ENCODE results near the gene C2orf68. TPM values are rescaled to one million over a fixed set of nuclear protein-coding genes. Genes with fewer than 3 reads are reported as not detected.

C2orf68 gene
- total and polyA plus RNA-seq, 2 of the 13 experiments (the other 11 are each of a cell fraction or from before 2014, with no cell fraction given), result 47.1 to 77.4 TPM

DNA sequence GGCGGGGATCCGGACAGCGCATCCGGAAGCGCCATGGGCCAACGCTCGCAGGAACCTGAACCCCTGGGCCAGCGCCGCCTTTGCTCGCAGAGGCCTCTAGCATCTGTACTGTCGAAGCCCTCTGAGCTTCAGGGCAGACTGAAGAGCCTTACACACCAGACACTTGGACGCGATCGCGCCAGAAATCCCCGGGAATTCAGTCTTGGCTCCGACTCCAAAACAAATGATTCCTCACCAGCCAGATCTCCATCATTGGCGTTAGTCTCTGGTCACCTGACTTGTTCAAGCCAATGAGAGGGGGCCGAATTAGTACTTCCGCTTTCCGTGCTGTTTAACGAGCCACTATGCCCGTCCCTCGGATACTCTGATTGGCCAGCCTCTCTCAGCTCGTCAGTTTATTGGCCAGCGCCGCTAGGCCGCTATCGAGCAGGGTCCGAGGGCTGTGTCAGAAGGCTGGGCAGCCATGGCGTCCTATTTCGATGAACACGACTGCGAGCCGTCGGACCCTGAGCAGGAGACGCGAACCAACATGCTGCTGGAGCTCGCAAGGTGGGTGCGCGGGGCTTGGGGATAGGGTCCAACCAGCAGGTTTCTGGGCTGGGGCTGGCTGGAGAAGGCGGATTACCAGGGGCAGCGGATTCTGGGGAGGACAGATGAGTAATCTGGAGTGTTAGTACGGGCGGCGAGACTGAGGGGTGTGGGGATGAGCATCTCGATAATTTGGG, 16.4 kb downstream of the C2orf68 start, which contains the start of gene RNF181 (continued):
- TF ChIP-seq TBL1XR1 (IDR thresholded peaks at IDR 0.05; ENCODE audit: borderline replicate concordance, low read length, partially characterized antibody) (peak; percentile 48), ZNF790 (CRISPR knock-in tag; IDR thresholded peaks at IDR 0.05; ENCODE audit: borderline replicate concordance) (no peak), GATA4 (IDR thresholded peaks at IDR 0.05; ENCODE audit: borderline replicate concordance, low read depth) (peak; percentile 79), RBFOX2 (IDR thresholded peaks at IDR 0.05; ENCODE audit: low read depth, low read length) (peak; percentile 84), NPAS2 (CRISPR knock-in tag; IDR thresholded peaks at IDR 0.05; ENCODE audit: borderline replicate concordance) (no peak), ZNF564 (CRISPR knock-in tag; IDR thresholded peaks at IDR 0.05) (0 out of 2 replicates have a peak, but pooled peaks have one; percentile 73), CBX5 (CRISPR knock-in tag; IDR thresholded peaks at IDR 0.05; ENCODE audit: borderline replicate concordance) (no peak), ARHGAP35 (CRISPR knock-in tag; IDR thresholded peaks at IDR 0.05; ENCODE audit: borderline replicate concordance) (peak; percentile 75), TOPORS (CRISPR knock-in tag; IDR thresholded peaks at IDR 0.05) (peak; percentile 76; the same call in 1 of the 2 replicates), MEIS2 (CRISPR knock-in tag; IDR thresholded peaks at IDR 0.05) (peak; percentile 63), ZMYM2 (CRISPR knock-in tag; IDR thresholded peaks at IDR 0.05) (no peak), ZNF598 (CRISPR knock-in tag; IDR thresholded peaks at IDR 0.05; ENCODE audit: borderline replicate concordance) (peak; percentile 93)
- TF ChIP-seq, protein P1, sequence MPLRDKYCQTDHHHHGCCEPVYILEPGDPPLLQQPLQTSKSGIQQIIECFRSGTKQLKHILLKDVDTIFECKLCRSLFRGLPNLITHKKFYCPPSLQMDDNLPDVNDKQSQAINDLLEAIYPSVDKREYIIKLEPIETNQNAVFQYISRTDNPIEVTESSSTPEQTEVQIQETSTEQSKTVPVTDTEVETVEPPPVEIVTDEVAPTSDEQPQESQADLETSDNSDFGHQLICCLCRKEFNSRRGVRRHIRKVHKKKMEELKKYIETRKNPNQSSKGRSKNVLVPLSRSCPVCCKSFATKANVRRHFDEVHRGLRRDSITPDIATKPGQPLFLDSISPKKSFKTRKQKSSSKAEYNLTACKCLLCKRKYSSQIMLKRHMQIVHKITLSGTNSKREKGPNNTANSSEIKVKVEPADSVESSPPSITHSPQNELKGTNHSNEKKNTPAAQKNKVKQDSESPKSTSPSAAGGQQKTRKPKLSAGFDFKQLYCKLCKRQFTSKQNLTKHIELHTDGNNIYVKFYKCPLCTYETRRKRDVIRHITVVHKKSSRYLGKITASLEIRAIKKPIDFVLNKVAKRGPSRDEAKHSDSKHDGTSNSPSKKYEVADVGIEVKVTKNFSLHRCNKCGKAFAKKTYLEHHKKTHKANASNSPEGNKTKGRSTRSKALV (CRISPR knock-in tag; IDR thresholded peaks at IDR 0.05), result peak; percentile 93
- TF ChIP-seq, protein P2, sequence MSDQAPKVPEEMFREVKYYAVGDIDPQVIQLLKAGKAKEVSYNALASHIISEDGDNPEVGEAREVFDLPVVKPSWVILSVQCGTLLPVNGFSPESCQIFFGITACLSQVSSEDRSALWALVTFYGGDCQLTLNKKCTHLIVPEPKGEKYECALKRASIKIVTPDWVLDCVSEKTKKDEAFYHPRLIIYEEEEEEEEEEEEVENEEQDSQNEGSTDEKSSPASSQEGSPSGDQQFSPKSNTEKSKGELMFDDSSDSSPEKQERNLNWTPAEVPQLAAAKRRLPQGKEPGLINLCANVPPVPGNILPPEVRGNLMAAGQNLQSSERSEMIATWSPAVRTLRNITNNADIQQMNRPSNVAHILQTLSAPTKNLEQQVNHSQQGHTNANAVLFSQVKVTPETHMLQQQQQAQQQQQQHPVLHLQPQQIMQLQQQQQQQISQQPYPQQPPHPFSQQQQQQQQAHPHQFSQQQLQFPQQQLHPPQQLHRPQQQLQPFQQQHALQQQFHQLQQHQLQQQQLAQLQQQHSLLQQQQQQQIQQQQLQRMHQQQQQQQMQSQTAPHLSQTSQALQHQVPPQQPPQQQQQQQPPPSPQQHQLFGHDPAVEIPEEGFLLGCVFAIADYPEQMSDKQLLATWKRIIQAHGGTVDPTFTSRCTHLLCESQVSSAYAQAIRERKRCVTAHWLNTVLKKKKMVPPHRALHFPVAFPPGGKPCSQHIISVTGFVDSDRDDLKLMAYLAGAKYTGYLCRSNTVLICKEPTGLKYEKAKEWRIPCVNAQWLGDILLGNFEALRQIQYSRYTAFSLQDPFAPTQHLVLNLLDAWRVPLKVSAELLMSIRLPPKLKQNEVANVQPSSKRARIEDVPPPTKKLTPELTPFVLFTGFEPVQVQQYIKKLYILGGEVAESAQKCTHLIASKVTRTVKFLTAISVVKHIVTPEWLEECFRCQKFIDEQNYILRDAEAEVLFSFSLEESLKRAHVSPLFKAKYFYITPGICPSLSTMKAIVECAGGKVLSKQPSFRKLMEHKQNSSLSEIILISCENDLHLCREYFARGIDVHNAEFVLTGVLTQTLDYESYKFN (CRISPR knock-in tag; conservative IDR thresholded peaks at IDR 0.05), result peak; percentile 34; the same call in 1 of the 2 replicates
- TF ChIP-seq, protein P3, sequence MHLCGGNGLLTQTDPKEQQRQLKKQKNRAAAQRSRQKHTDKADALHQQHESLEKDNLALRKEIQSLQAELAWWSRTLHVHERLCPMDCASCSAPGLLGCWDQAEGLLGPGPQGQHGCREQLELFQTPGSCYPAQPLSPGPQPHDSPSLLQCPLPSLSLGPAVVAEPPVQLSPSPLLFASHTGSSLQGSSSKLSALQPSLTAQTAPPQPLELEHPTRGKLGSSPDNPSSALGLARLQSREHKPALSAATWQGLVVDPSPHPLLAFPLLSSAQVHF (CRISPR knock-in tag; IDR thresholded peaks at IDR 0.05), result no peak
- TF ChIP-seq, protein P4, sequence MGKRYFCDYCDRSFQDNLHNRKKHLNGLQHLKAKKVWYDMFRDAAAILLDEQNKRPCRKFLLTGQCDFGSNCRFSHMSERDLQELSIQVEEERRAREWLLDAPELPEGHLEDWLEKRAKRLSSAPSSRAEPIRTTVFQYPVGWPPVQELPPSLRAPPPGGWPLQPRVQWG (CRISPR knock-in tag; IDR thresholded peaks at IDR 0.05; ENCODE audit: borderline replicate concordance, low read depth), result no peak
- TF ChIP-seq, protein P5, sequence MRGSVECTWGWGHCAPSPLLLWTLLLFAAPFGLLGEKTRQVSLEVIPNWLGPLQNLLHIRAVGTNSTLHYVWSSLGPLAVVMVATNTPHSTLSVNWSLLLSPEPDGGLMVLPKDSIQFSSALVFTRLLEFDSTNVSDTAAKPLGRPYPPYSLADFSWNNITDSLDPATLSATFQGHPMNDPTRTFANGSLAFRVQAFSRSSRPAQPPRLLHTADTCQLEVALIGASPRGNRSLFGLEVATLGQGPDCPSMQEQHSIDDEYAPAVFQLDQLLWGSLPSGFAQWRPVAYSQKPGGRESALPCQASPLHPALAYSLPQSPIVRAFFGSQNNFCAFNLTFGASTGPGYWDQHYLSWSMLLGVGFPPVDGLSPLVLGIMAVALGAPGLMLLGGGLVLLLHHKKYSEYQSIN (CRISPR knock-in tag; IDR thresholded peaks at IDR 0.05; ENCODE audit: borderline replicate concordance), result no peak; the same call in 1 of the 2 replicates
- TF ChIP-seq, protein P6, sequence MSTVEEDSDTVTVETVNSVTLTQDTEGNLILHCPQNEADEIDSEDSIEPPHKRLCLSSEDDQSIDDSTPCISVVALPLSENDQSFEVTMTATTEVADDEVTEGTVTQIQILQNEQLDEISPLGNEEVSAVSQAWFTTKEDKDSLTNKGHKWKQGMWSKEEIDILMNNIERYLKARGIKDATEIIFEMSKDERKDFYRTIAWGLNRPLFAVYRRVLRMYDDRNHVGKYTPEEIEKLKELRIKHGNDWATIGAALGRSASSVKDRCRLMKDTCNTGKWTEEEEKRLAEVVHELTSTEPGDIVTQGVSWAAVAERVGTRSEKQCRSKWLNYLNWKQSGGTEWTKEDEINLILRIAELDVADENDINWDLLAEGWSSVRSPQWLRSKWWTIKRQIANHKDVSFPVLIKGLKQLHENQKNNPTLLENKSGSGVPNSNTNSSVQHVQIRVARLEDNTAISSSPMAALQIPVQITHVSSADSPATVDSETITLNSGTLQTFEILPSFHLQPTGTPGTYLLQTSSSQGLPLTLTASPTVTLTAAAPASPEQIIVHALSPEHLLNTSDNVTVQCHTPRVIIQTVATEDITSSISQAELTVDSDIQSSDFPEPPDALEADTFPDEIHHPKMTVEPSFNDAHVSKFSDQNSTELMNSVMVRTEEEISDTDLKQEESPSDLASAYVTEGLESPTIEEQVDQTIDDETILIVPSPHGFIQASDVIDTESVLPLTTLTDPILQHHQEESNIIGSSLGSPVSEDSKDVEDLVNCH (CRISPR knock-in tag; IDR thresholded peaks at IDR 0.05), result no peak
